CD4-positive, alpha-beta memory T cell (primary cell): ENCODE measurements around the gene LST1. TPM values are rescaled to one million over a fixed set of nuclear protein-coding genes. Genes with fewer than 3 reads are reported as not detected.

Source experiments
- CTCF ChIA-PET: fragments of 350-600 bp; sonication (Branson Sonifier 250); formaldehyde crosslinking; loops from one replicate; lab custom pipeline; 2021; ENCODE audit warnings: inconsistent platforms; ENCODE audit not compliant: partially characterized antibody; lab: Charles Lee
- POLR2A ChIA-PET: fragments of 350-600 bp; sonication (Branson Sonifier 250); formaldehyde crosslinking; loops from one replicate; lab custom pipeline; 2021; ENCODE audit not compliant: partially characterized antibody; lab: Charles Lee
- DNase-seq, 5 donors: peaks; one replicate each; pipeline versions ENCODE4 v3.0.0 to v3.0.0-alpha.2; 2020 to 2022; ENCODE audit warnings: mixed read lengths in 1 of 5
- H3K27ac ChIP-seq: one replicate; pipeline ENCODE4 v1.7.0; 2013; ENCODE audit warnings: low read depth, low read length
- H3K27me3 ChIP-seq: 2 replicates; pipeline ENCODE4 v1.7.0; 2013; ENCODE audit warnings: mild to moderate bottlenecking, low read length, moderate library complexity; ENCODE audit not compliant: insufficient read depth
- H3K36me3 ChIP-seq: 2 replicates; pipeline ENCODE4 v1.7.0; 2013; ENCODE audit warnings: mild to moderate bottlenecking, low read length, moderate library complexity; ENCODE audit not compliant: insufficient read depth
- H3K4me1 ChIP-seq: 2 replicates; pipeline ENCODE4 v1.7.0; 2013; ENCODE audit warnings: mild to moderate bottlenecking, low read length, moderate library complexity; ENCODE audit not compliant: insufficient read depth
- H3K4me3 ChIP-seq, 2 donors: one replicate each; pipeline ENCODE4 v1.7.0; 2013; ENCODE audit warnings: low read length in 2 of 2, mild to moderate bottlenecking in 1 of 2
- H3K9me3 ChIP-seq, 2 donors: one replicate each; pipeline ENCODE4 v1.7.0; 2013; ENCODE audit warnings: low read length in 2 of 2, control low read depth in 1 of 2; ENCODE audit not compliant: control insufficient read depth in 1 of 2
- H3K27ac Mint-ChIP-seq, 7 donors: one replicate each; pipeline ENCODE4 v1.8.0; 2020 to 2021; ENCODE audit warnings: mixed read lengths in 7 of 7, mild to moderate bottlenecking in 6 of 7, inconsistent platforms in 3 of 7, moderate library complexity in 3 of 7
- H3K27me3 Mint-ChIP-seq, 2 donors: one replicate each; pipeline ENCODE4 v1.8.0; 2020 to 2021; ENCODE audit warnings: mixed read lengths in 2 of 2
- H3K36me3 Mint-ChIP-seq, 2 donors: one replicate each; pipeline ENCODE4 v1.8.0; 2020 to 2021; ENCODE audit warnings: mixed read lengths in 2 of 2, inconsistent platforms in 1 of 2, mild to moderate bottlenecking in 1 of 2
- H3K4me1 Mint-ChIP-seq, 4 donors: one replicate each; pipeline ENCODE4 v1.8.0; 2020 to 2021; ENCODE audit warnings: mixed read lengths in 4 of 4, mild to moderate bottlenecking in 1 of 4
- H3K4me3 Mint-ChIP-seq, 8 donors: one replicate each; pipeline ENCODE4 v1.8.0; 2020 to 2021; ENCODE audit warnings: mixed read lengths in 8 of 8, mild to moderate bottlenecking in 7 of 8, moderate library complexity in 6 of 8, inconsistent platforms in 3 of 8
- H3K9me3 Mint-ChIP-seq, 8 donors: one replicate each; pipeline ENCODE4 v1.8.0; 2020 to 2021; ENCODE audit warnings: mixed read lengths in 8 of 8, mild to moderate bottlenecking in 5 of 8, inconsistent platforms in 3 of 8, moderate library complexity in 1 of 8
- intact Hi-C: fragments of 100-400 bp; cut with micrococcal nuclease; formaldehyde crosslinking; loops from one replicate; pipeline ENCODE4 v1.15.1; 2023
- polyA plus RNA-seq, 2 donors: library from polyadenylated mRNA; unstranded; fragments of 300-500 nt; fragmentation: Illumina TruSeq; gene quantifications; one replicate each; pipeline ENCODE4 v1.2.3, GENCODE V29; 2021
- total RNA-seq, 2 experiments: library from RNA; stranded (reverse); gene quantifications; one replicate each; pipeline ENCODE4 v1.2.3, GENCODE V29; 2021

Gene LST1
- total and polyA plus RNA-seq, 4 experiments from 2014 or later, result 13.6 to 34.8 (median 25.3) TPM

DNA sequence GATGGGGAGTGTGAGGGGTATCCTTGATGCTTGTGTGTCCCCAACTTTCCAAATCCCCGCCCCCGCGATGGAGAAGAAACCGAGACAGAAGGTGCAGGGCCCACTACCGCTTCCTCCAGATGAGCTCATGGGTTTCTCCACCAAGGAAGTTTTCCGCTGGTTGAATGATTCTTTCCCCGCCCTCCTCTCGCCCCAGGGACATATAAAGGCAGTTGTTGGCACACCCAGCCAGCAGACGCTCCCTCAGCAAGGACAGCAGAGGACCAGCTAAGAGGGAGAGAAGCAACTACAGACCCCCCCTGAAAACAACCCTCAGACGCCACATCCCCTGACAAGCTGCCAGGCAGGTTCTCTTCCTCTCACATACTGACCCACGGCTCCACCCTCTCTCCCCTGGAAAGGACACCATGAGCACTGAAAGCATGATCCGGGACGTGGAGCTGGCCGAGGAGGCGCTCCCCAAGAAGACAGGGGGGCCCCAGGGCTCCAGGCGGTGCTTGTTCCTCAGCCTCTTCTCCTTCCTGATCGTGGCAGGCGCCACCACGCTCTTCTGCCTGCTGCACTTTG is 10.7 kb upstream of the LST1 start, which contains the start of gene TNF:
Gene TNF, plus strand, starts transcription at position 231 of the 567 bp plus-strand sequence. Its CDS starts 177 bp downstream, at position 408.
- Histone ChIP-seq H3K4me3 (peak within 1 kb of the TSS; percentile 87 to 99), H3K36me3 (peaks cover 12% of the 10 kb centered on the region), H3K27ac (peak within 1 kb of the TSS; percentile 83), H3K27me3 (no peaks in the 10 kb centered on the region), H3K9me3 (no peaks in the 10 kb centered on the region), H3K4me1 (peaks cover 82% of the 10 kb centered on the region)
- ChIA-PET CTCF (interaction anchor here (0.5 to 19.7 kb wide), 7 partner anchors 18 to 255 kb away, joined by 3 to 962 read pairs (median 6); partner anchors contain the start of genes ATP6V1G2, DDX39B, LST1 and NCR3), POLR2A (interaction anchor here (0.6 to 52.5 kb wide), 15 partner anchors 7 to 1270 kb away, joined by 3 to 3597 read pairs (median 5); partner anchors contain the start of genes ABHD16A, ATP6V1G2, BAG6 and DDX39B)
- DNase-seq, result peak; percentile 71 to 92 (median 74)
- H3K36me3 Mint-ChIP-seq, result peaks cover 30 to 52% of the 10 kb centered on the region in 2 donors
- H3K4me3 Mint-ChIP-seq, result peak within 1 kb of the TSS; percentile 88 to 100 (median 98)
- intact Hi-C loops, result no loop called here
- H3K4me1 Mint-ChIP-seq, result peaks cover 58 to 97% (median 73%) of the 10 kb centered on the region in 4 donors
- peaks cover 0 to 4% (median 0%) of the 10 kb centered on the region in 8 donors for H3K9me3 Mint-ChIP-seq
- peak within 1 kb of the TSS; percentile 96 to 100 (median 99) for H3K27ac Mint-ChIP-seq
- no peaks in the 10 kb centered on the region for H3K27me3 Mint-ChIP-seq

DNA sequence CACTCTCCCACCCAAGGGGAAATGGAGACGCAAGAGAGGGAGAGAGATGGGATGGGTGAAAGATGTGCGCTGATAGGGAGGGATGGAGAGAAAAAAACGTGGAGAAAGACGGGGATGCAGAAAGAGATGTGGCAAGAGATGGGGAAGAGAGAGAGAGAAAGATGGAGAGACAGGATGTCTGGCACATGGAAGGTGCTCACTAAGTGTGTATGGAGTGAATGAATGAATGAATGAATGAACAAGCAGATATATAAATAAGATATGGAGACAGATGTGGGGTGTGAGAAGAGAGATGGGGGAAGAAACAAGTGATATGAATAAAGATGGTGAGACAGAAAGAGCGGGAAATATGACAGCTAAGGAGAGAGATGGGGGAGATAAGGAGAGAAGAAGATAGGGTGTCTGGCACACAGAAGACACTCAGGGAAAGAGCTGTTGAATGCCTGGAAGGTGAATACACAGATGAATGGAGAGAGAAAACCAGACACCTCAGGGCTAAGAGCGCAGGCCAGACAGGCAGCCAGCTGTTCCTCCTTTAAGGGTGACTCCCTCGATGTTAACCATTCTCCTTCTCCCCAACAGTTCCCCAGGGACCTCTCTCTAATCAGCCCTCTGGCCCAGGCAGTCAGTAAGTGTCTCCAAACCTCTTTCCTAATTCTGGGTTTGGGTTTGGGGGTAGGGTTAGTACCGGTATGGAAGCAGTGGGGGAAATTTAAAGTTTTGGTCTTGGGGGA is 10.0 kb upstream of the LST1 start:
- CTCF ChIA-PET, result interaction anchor here (0.5 to 19.7 kb wide), 7 partner anchors 17 to 254 kb away, joined by 3 to 962 read pairs (median 5); partner anchors contain the start of genes ATP6V1G2, DDX39B, LST1 and NCR3
- intact Hi-C loops, result loop anchor here (1.0 kb wide), 1 partner anchor 8 kb away; no protein-coding TSS in a partner anchor
- H3K4me3 ChIP-seq, result peak overlapping the region; percentile 87 to 99
- peak overlapping the region; percentile 96 to 100 (median 99) for H3K27ac Mint-ChIP-seq
- H3K27me3 Mint-ChIP-seq, result no peaks in the 10 kb centered on the region
- POLR2A ChIA-PET, result interaction anchor here (0.6 to 52.5 kb wide), 22 partner anchors 6 to 1270 kb away, joined by 3 to 3597 read pairs (median 4); partner anchors contain the start of genes ABHD16A, ATP6V1G2, BAG6 and C6orf47
- peaks cover 37 to 58% of the 10 kb centered on the region in 2 donors for H3K36me3 Mint-ChIP-seq
- peak overlapping the region; percentile 83 for H3K27ac ChIP-seq
- H3K27me3 ChIP-seq, result no peaks in the 10 kb centered on the region
- H3K9me3 ChIP-seq, result no peaks in the 10 kb centered on the region
- H3K9me3 Mint-ChIP-seq, result peaks cover 0 to 4% (median 0%) of the 10 kb centered on the region in 8 donors
- peaks cover 12% of the 10 kb centered on the region for H3K36me3 ChIP-seq
- H3K4me3 Mint-ChIP-seq, result peak overlapping the region; percentile 88 to 100 (median 98)
- H3K4me1 Mint-ChIP-seq, result peaks cover 55 to 97% (median 70%) of the 10 kb centered on the region in 4 donors
- peak in 1 of 5 donors; percentile 54 for DNase-seq
- peaks cover 75% of the 10 kb centered on the region for H3K4me1 ChIP-seq

DNA sequence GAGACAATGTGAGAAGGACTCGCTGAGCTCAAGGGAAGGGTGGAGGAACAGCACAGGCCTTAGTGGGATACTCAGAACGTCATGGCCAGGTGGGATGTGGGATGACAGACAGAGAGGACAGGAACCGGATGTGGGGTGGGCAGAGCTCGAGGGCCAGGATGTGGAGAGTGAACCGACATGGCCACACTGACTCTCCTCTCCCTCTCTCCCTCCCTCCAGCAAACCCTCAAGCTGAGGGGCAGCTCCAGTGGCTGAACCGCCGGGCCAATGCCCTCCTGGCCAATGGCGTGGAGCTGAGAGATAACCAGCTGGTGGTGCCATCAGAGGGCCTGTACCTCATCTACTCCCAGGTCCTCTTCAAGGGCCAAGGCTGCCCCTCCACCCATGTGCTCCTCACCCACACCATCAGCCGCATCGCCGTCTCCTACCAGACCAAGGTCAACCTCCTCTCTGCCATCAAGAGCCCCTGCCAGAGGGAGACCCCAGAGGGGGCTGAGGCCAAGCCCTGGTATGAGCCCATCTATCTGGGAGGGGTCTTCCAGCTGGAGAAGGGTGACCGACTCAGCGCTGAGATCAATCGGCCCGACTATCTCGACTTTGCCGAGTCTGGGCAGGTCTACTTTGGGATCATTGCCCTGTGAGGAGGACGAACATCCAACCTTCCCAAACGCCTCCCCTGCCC is 9.0 kb upstream of the LST1 start:
- peaks cover 12% of the 10 kb centered on the region for H3K36me3 ChIP-seq
- H3K27ac Mint-ChIP-seq, result peak overlapping the region; percentile 96 to 100 (median 99)
- ChIA-PET CTCF (interaction anchor here (1.1 to 19.7 kb wide), 4 partner anchors 16 to 253 kb away, joined by 5 to 962 read pairs (median 300); partner anchors contain the start of genes ATP6V1G2, LST1, NCR3 and NFKBIL1), POLR2A (interaction anchor here (0.5 to 52.5 kb wide), 17 partner anchors 6 to 321 kb away, joined by 3 to 3597 read pairs (median 4); partner anchors contain the start of genes ATP6V1G2, BAG6, C6orf47 and DDX39B)
- peak overlapping the region; percentile 88 to 100 (median 98) for H3K4me3 Mint-ChIP-seq
- intact Hi-C loops, result loop anchor here (1.0 kb wide), 1 partner anchor 9 kb away; no protein-coding TSS in a partner anchor
- peaks cover 46 to 65% of the 10 kb centered on the region in 2 donors for H3K36me3 Mint-ChIP-seq
- H3K4me1 Mint-ChIP-seq, result peaks cover 47 to 97% (median 62%) of the 10 kb centered on the region in 4 donors
- peaks cover 67% of the 10 kb centered on the region for H3K4me1 ChIP-seq
- peaks cover 0 to 4% (median 0%) of the 10 kb centered on the region in 8 donors for H3K9me3 Mint-ChIP-seq
- H3K9me3 ChIP-seq, result no peaks in the 10 kb centered on the region
- no peaks in the 10 kb centered on the region for H3K27me3 Mint-ChIP-seq
- H3K27me3 ChIP-seq, result no peaks in the 10 kb centered on the region
- peak overlapping the region; percentile 83 for H3K27ac ChIP-seq
- DNase-seq, result peak in 4 of 5 donors; percentile 49 to 64 (median 58)
- H3K4me3 ChIP-seq, result peak overlapping the region; percentile 87 to 99

DNA sequence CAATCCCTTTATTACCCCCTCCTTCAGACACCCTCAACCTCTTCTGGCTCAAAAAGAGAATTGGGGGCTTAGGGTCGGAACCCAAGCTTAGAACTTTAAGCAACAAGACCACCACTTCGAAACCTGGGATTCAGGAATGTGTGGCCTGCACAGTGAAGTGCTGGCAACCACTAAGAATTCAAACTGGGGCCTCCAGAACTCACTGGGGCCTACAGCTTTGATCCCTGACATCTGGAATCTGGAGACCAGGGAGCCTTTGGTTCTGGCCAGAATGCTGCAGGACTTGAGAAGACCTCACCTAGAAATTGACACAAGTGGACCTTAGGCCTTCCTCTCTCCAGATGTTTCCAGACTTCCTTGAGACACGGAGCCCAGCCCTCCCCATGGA is 8.5 kb upstream of the LST1 start:
- POLR2A ChIA-PET, result interaction anchor here (0.5 to 52.5 kb wide), 12 partner anchors 5 to 285 kb away, joined by 3 to 3597 read pairs (median 6); partner anchors contain the start of genes ATP6V1G2, BAG6, DDX39B and GPANK1

DNA sequence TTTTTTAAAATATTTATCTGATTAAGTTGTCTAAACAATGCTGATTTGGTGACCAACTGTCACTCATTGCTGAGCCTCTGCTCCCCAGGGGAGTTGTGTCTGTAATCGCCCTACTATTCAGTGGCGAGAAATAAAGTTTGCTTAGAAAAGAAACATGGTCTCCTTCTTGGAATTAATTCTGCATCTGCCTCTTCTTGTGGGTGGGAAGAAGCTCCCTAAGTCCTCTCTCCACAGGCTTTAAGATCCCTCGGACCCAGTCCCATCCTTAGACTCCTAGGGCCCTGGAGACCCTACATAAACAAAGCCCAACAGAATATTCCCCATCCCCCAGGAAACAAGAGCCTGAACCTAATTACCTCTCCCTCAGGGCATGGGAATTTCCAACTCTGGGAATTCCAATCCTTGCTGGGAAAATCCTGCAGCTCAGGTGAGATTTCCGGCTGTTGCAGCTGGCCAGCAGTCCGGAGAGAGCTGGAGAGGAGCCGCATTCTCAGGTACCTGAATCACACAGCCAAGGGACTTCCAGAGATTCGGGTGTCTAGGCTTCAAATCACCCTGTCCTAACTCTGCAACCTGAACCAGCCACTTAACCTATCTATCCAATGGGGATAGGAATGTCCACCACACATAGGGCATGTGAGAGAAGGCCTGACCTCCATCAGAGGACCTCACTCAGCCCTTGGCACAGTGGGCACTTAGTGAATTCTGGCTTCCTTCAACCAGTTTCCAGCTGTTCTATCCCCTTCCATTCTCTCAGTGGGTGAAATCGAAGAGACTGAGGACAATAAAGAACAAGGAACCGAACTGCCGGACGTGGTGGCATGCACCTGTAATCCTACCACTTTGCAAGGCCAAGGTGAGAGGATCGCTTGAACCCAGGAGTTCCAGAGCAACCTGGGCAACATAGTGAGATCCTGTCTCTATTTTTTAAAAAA is 7.6 kb upstream of the LST1 start:
- Mint-ChIP-seq H3K4me3 (peak overlapping the region; percentile 95 to 100 (median 99)), H3K4me1 (peaks cover 40 to 96% (median 58%) of the 10 kb centered on the region in 4 donors), H3K36me3 (peaks cover 56 to 67% of the 10 kb centered on the region in 2 donors), H3K27ac (peak overlapping the region; percentile 88 to 100 (median 99)), H3K27me3 (no peaks in the 10 kb centered on the region), H3K9me3 (no peaks in the 10 kb centered on the region)
- Histone ChIP-seq H3K36me3 (peaks cover 12% of the 10 kb centered on the region), H3K27me3 (no peaks in the 10 kb centered on the region), H3K27ac (peak overlapping the region; percentile 92), H3K4me3 (peak overlapping the region in 1 of 2 donors; percentile 26), H3K4me1 (peaks cover 67% of the 10 kb centered on the region), H3K9me3 (no peaks in the 10 kb centered on the region)
- DNase-seq, result no peak
- POLR2A ChIA-PET, result interaction anchor here (0.7 to 52.5 kb wide), 7 partner anchors 4 to 393 kb away, joined by 3 to 3597 read pairs (median 5); partner anchors contain the start of genes ATP6V1G2, DDX39B, DXO and HSPA1B
- intact Hi-C loops, result no loop called here
- CTCF ChIA-PET, result interaction anchor here (7.6 to 19.7 kb wide), 3 partner anchors 9 to 23 kb away, joined by 53 to 962 read pairs (median 595); partner anchors contain the start of genes ATP6V1G2, LST1, NCR3 and NFKBIL1

More for the DNA sequence above, 8.5 kb upstream of the LST1 start:
- Histone ChIP-seq H3K9me3 (no peaks in the 10 kb centered on the region), H3K36me3 (peaks cover 12% of the 10 kb centered on the region), H3K4me1 (peaks cover 67% of the 10 kb centered on the region), H3K27me3 (no peaks in the 10 kb centered on the region), H3K4me3 (peak overlapping the region; percentile 87 to 99), H3K27ac (peak overlapping the region; percentile 83)
- H3K27ac Mint-ChIP-seq, result peak overlapping the region; percentile 96 to 100 (median 99)
- peaks cover 51 to 64% of the 10 kb centered on the region in 2 donors for H3K36me3 Mint-ChIP-seq
- no peak for DNase-seq
- intact Hi-C loops, result no loop called here
- H3K4me1 Mint-ChIP-seq, result peaks cover 44 to 97% (median 61%) of the 10 kb centered on the region in 4 donors
- H3K27me3 Mint-ChIP-seq, result no peaks in the 10 kb centered on the region
- H3K9me3 Mint-ChIP-seq, result peaks cover 0 to under 1% (median 0%) of the 10 kb centered on the region in 8 donors
- peak overlapping the region; percentile 88 to 100 (median 98) for H3K4me3 Mint-ChIP-seq
- CTCF ChIA-PET, result interaction anchor here (1.1 to 19.7 kb wide), 4 partner anchors 16 to 252 kb away, joined by 5 to 962 read pairs (median 300); partner anchors contain the start of genes ATP6V1G2, LST1, NCR3 and NFKBIL1
